GM23248 (cell line): ENCODE results near the gene SURF6.

ENCODE experiments used
- EZH2 ChIP-seq: fragments of 200-600 bp; sonication (generic); IDR thresholded peaks from 2 replicates; pipeline ENCODE4 v1.6.1; 2018; ENCODE audit warnings: antibody characterized with exemption, mild to moderate bottlenecking; ENCODE audit not compliant: insufficient read depth, poor library complexity, severe bottlenecking
- EZH2phosphoT487 ChIP-seq: fragments of 200-600 bp; sonication (generic); IDR thresholded peaks from 2 replicates; pipeline ENCODE4 v1.6.1; 2018; ENCODE audit warnings: antibody characterized with exemption, moderate library complexity, mild to moderate bottlenecking, low read depth; ENCODE audit not compliant: insufficient read depth

- TF ChIP-seq EZH2 (no peak), EZH2phosphoT487 (no peak)
Measured at GRCh38 chr9:133301253-133302230, 34.4 kb downstream of the SURF6 start.
